HCEC 1CT (cell line): ENCODE data around the gene AMDHD2.

Source experiments
- DNase-seq: peaks from one replicate; pipeline ENCODE4 v3.0.0-alpha.2; 2017

Gene AMDHD2

DNA sequence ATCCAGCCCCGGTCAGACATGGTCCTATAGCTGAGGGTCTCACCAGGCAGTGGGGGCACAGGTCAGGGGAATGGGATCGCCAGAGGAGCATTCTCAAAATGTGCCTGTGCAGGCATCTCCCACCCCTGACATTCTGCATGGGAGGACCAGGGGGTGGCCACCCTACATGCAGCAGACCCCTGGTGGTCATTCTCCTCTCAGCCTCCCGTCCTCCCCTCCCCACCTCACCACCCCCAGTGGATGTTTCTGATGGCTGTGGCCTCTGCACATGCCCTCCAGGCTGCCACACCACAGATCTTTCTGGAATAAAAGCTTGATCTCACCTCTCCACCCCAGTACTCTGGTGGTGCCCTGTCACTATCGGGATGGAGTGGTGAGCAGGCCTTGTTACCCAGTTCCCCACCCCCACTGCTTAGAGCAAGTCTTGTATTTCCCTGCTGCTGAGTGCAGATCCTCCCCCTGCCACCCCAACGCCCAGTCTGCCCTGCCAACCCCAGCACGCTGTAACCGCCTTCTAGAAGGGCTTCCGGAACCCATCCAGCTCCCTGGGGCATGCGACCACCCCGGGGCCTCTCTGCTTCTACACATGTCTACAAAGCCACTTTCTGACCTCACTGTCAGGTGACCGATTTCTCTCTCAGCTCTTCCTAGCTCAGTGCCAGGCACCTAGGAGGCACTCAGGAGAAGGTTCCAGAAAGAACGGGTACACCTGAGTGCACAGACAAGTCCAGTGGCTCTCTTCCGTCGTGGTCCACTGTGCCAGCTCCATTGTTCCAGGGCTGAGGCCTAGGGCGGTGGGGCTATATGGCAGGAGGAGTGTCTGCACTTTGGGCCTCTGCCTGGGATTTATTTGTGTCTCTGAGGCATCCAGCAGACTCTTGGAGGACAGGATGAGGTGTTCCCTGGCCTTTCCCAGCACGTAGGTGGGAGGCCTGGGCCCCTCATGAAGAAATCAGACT, 36.0 kb upstream of the AMDHD2 start:
- no peak for DNase-seq

DNA sequence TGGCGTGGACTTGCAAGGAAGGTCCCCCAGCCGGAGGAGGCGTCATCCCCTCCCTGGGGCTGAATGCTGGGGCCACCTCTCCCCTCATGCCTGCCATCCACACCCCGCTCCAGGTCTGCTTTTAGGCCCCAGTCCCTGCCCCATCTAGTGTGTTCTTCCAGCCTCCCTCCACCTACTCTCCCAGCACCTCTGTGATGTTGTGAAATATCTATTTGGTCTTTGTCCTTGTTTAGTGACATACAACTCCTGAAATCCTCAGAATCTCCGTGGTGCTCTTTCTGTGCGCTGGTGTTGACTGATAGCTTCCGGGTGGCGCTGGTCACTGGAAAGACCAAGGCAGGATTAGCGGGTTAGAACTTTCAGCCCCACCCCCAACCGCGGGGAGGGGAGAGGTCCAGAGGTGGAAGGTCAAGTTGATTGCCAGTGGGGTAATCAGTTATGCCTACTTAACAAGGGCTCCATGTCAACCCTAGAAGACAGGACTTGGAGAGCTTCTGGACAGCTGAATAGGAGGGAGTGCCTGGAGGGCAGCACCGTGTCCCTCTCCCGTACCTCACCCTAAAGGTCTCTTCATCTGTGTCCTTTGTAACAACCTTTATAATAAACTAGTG, 35.2 kb upstream of the AMDHD2 start:
- no peak for DNase-seq

DNA sequence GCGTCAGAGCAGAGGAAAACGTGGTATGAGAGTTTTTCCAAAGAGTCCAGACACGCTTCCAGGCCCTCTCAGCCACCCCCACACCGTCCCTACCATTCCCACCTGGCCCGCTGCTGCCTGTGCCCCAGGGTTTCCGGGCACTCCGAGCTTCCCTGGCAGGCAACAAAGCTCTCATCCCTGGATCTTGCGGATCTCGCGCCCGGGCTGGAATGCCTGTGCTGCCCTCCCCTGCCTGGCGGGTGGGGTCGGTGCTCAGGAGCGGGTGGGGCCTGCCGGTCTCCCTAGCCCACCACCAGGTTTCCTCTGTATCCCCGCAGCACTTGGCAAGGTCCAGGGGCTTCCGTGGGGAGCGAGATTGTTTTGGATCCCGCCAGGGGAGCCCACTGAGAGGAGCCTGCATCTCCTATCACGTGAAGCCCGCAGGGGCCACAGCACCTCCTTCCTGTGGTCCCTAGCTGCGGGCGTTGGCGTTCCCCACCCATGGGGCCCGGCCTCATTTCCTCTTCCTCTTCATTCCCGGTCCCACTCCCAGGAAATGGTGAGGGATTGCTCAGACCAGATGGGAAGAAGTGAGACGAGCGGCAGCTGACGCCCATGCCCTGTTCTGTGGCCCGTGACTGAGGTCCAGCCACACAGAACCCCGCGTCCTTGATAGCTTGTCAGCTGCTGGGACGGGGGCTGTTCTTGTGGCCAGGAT, 34.2 kb upstream of the AMDHD2 start:
- no peak for DNase-seq

GRCh38 chr16:2486645-2487516, 33.3 kb upstream of the AMDHD2 start:
- no peak for DNase-seq

- DNase-seq = no peak
These were observed 32.7 kb upstream of the AMDHD2 start for GRCh38 chr16:2487517-2487842.

DNA sequence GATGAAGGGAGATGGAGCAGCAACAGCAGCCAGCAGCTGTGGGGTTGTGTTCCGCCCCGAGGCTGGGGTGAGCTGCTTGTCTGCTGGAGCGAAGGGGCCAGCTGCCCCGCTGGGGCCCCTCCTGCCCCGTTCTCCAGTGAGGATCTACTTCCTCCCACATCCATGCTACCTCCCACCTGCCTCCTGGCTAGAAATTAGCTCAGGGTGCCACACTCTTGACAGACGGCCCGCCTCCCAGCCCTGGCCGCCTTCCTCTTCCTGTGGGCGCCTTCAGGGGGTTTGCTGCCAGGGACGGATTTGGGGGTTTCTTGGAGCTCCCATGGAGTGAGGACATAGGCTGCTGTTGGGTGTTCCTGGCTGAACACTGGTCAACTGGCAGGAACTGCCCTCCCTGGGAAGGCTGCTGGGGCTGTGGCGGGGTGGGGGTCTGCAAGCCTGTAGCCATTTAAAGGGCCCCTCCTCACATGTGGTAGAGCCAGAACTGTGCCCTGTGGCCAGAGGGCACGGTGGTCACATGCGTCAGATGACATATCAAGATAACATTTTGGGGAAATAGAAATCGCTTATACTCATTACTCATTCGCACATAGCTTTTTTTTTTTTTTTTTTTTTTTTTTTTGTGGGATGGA, 32.2 kb upstream of the AMDHD2 start:
- DNase-seq = no peak

DNA sequence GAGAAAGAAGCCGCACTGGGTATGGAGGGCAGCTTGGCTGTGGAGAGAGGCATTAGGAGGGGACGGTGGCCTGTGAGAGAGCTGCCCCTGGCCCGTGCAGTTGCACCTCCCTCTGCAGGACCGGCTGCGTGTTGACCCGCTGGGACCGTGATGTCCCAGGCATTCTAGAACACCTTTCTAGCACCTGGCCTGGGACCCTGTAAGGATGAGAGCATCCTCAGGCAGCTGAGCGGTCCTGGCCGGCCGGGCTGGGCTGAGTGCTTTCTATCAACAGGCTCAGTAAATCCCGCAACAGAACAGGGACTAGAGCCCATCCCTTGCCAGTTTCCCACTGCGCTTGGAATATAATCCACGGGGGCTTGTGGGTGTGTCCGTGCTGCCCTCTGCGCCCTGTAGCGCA, 30.6 kb upstream of the AMDHD2 start:
- no peak for DNase-seq

GRCh38 chr16:2490190-2491105, 29.7 kb upstream of the AMDHD2 start:
- no peak for DNase-seq

GRCh38 chr16:2492292-2492691, 27.9 kb upstream of the AMDHD2 start:
- no peak for DNase-seq

GRCh38 chr16:2493605-2494004, 26.6 kb upstream of the AMDHD2 start:
- no peak for DNase-seq

DNA sequence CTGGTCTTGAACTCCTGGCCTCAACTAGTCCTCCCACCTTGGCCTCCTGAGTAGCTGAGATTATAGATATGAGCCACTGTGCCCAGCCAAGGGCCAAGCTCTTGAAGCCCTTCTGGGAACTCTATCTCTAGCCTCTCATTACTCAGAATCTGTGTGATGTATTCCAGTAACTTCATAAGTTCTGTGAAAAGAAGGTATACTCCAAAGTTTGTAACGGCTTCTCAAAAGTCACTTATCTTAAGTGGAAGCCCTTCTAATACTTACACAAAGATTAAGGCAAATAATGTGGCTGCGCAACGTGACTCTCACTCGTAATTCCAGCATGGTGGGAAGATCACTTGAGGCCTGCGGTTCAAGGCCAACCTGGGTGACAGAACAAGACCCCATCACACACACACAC, 25.6 kb upstream of the AMDHD2 start:
- no peak for DNase-seq

DNA sequence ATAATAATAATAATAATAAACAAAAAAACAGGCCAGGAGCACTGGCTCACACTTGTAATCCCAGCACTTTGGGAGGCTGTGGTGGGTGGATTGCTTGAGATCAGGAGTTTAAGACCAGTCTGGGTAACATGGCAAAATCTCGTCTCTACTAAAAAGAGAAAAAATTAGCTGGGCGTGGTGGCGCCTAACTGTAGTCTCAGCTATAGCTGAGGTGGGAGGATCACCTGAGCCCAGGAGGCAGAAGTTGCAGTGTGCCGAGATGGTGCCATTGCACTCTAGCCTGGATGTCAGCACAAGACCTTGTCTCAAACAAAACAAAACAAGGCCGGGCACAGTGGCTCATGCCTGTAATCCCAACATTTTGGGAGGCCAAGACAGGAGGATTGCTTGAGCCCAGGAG, 25.1 kb upstream of the AMDHD2 start:
- DNase-seq = no peak

DNA sequence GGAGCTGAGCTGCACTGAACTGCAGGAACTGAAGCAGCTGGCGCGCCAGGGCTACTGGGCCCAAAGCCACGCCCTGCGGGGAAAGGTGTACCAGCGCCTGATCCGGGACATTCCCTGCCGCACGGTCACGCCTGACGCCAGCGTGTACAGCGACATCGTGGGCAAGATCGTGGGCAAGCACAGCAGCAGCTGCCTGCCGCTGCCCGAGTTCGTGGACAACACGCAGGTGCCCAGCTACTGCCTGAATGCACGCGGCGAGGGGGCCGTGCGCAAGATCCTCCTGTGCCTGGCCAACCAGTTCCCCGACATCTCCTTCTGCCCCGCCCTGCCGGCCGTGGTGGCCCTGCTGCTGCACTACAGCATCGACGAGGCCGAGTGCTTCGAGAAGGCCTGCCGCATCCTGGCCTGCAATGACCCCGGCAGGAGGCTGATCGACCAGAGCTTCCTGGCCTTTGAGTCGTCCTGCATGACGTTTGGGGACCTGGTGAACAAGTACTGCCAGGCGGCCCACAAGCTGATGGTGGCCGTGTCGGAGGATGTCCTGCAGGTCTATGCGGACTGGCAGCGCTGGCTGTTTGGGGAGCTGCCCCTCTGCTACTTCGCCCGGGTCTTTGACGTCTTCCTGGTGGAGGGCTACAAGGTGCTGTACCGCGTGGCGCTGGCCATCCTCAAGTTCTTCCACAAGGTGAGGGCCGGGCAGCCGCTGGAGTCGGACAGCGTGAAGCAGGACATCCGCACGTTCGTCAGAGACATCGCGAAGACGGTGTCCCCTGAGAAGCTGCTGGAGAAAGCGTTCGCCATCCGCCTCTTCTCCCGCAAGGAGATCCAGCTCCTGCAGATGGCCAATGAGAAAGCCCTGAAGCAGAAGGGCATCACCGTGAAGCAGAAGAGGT, 23.7 kb upstream of the AMDHD2 start:
- no peak for DNase-seq

GRCh38 chr16:2497116-2497630, 23.0 kb upstream of the AMDHD2 start:
- DNase-seq = no peak

DNA sequence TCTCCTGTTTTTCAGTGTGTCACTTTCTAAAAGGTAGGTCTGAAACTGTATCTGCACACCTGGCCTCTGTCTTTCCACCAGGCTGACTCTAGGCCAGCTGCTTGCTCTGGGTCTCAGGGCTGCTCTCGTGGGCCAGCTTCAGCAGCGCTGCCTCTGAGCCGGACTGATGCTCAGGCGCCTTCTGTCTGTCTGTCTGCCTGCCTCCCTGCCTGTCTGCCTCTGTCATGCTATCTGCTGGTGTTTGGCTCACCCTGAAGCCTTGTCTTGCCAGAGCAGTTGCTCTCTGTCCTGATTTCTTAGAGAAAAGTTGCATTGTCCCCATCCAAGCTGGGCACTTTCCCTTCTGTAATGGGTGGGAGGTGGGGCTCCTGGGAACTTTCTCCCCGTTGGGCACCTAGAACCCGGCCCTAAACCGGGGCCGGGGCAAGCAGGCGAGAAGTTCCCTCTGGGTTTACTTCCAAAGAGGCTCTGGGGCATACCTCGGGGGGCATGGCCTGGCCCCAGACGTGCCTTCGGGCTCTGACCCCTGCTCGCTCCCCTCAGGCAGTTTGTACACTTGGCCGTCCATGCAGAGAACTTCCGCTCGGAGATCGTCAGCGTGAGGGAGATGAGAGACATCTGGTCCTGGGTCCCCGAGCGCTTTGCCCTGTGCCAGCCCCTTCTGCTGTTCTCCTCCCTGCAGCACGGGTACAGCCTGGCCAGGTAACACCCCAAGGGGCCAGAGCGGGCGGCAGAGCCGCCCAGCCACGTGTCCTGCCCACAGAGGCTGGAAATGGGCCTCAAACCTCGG, 22.3 kb upstream of the AMDHD2 start:
- DNase-seq = no peak

DNA sequence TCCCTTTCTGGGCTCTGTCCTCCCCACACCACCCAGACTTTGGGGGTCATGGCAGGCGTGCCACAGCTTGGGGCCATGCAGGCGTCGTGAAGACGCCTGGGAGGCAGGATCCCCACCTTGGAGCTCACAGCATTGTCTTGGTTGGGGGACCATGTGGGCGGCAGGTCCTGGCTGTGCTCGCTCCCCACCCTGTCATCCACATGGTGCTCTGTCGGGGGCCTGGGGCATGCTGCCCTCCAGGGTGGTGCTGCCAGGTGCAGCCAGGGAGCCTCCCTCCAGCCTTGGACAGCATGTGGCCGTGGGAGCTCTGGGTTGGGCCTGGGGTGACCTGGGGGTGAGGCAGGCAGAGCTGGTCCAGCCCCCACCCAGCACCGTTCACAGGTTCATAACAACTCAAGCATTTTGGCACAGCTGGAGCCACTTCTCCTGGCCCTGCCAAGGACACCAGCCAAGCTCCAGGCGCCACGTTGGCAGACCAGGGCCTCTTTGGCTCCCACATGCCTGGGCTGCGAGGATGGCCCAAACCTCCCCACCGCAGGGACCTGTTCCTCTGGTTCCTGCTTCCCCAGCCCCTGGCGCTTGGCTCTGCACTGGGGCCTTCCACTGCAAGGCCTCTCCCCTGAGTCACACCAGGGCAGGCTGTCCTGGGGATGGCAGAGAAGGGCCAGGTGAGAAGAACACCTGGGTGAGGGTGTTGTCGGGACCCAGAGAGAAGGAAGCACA, 21.5 kb upstream of the AMDHD2 start:
- no peak for DNase-seq

GRCh38 chr16:2499454-2499853, 20.7 kb upstream of the AMDHD2 start:
- no peak for DNase-seq

DNA sequence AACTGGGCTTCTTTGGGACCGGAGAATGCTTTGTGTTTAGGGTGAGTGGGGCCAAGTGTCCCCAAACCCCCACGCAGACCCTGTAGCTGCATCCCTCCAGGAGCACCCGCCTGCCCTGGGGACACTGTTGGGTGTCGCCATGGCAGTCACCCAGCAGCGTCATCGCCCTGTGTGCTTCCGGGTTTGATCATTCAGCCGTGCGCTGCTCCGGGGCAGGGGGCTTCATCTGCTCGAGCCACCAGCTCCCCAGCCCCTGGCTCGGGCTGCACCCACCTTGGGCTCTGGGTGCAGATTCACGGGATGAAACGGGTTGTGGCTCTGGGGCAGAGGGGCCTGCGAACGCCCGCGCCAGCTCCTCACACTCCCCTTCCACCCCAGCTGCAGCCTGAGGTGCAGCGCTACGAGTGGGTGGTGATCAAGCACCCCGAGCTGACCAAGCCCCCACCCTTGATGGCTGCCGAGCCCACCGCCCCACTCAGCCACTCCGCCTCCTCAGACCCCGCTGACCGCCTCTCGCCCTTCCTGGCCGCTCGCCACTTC, 20.2 kb upstream of the AMDHD2 start:
- DNase-seq = no peak
